Effector memory CD8-positive, alpha-beta T cell (primary cell): ENCODE measurements around the gene UBE3A.

Experiments
- ATAC-seq: fragments of 150-1000 bp; cut with Tn5 transposase; replicated peaks from 2 replicates; pipeline ENCODE4 v1.10.0; 2021; ENCODE audit warnings: mild to moderate bottlenecking, moderate library complexity
- DNase-seq, 3 experiments: peaks; one replicate each; pipeline ENCODE4 v3.0.0; 2021
- H3K27ac Mint-ChIP-seq, 2 donors: one replicate each; pipeline ENCODE4 v1.8.0; 2022; ENCODE audit warnings: mild to moderate bottlenecking in 2 of 2, mixed read lengths in 2 of 2, moderate library complexity in 2 of 2
- H3K27me3 Mint-ChIP-seq, 2 donors: one replicate each; pipeline ENCODE4 v1.8.0; 2022; ENCODE audit warnings: mixed read lengths in 2 of 2
- H3K36me3 Mint-ChIP-seq: one replicate; pipeline ENCODE4 v1.8.0; 2022; ENCODE audit warnings: mild to moderate bottlenecking, moderate library complexity, mixed read lengths; ENCODE audit not compliant: insufficient read depth
- H3K4me1 Mint-ChIP-seq, 2 donors: one replicate each; pipeline ENCODE4 v1.8.0; 2022; ENCODE audit warnings: low read depth in 2 of 2, mixed read lengths in 2 of 2
- H3K4me3 Mint-ChIP-seq, 2 donors: one replicate each; pipeline ENCODE4 v1.8.0; 2022; ENCODE audit warnings: mild to moderate bottlenecking in 2 of 2, mixed read lengths in 2 of 2, moderate library complexity in 2 of 2
- H3K9me3 Mint-ChIP-seq, 2 donors: one replicate each; pipeline ENCODE4 v1.8.0; 2022; ENCODE audit warnings: mixed read lengths in 2 of 2
- total RNA-seq, 9 experiments: gene quantifications; one replicate each; lab custom pipeline; 2026; lab: John Stamatoyannopoulos, UW

Gene UBE3A
- total RNA-seq, result 117 to 231 (median 207) reads per million in 9 experiments

- ATAC-seq (peak; percentile 87), DNase-seq (peak; percentile 80 to 86 (median 82))
- Mint-ChIP-seq H3K9me3 (no peaks in the 10 kb centered on the region), H3K4me1 (peaks cover 24 to 27% of the 10 kb centered on the region in 2 donors), H3K27me3 (no peaks in the 10 kb centered on the region), H3K36me3 (peaks cover 13% of the 10 kb centered on the region), H3K4me3 (peak within 1 kb of the TSS; percentile 82 to 85), H3K27ac (peak within 1 kb of the TSS; percentile 86 to 90)
These were observed at the start of gene UBE3A for GRCh38 chr15:25438601-25439368. Gene UBE3A (minus strand): TSS chr15:25439024. CDS start chr15:25409107, 29,917 bp downstream.

DNA sequence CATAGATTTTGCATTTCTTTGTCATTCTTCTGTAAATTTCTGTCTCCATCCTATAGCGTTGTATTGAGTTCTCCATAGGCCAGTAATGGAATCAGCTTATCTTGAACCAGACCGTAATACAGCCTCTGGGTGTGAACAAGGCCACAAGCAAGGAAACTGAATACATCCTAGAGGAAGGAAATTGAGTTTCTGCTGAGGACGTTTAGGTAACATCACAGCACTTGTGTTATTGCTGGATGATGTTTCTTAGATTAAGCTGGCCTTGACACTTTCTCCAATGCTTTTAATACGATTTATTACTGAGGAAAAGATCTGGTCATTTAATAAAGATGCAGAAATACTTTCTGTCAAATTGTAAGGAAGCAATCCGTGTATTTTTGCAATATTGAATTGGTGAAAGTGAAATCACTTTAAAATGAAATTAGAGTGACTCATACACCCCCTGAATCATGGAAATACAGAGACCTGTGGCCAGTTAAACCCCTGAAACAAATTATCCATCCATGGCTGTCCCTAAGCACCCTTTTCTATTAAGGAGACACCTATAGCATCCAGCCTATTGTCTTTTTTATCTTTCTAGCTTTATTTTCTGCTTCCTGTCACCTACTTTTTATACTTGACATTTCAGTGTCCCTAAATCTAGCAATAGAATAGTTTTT lies 48.5 kb upstream of the UBE3A start:
- H3K27ac Mint-ChIP-seq, result no peak overlapping the region
- H3K4me1 Mint-ChIP-seq, result no peaks in the 10 kb centered on the region
- no peak overlapping the region for H3K4me3 Mint-ChIP-seq
- H3K9me3 Mint-ChIP-seq, result peaks cover 0 to 4% of the 10 kb centered on the region in 2 donors
- no peak for DNase-seq
- no peak for ATAC-seq
- peaks cover 4 to 8% of the 10 kb centered on the region in 2 donors for H3K27me3 Mint-ChIP-seq
- H3K36me3 Mint-ChIP-seq, result no peaks in the 10 kb centered on the region

DNA sequence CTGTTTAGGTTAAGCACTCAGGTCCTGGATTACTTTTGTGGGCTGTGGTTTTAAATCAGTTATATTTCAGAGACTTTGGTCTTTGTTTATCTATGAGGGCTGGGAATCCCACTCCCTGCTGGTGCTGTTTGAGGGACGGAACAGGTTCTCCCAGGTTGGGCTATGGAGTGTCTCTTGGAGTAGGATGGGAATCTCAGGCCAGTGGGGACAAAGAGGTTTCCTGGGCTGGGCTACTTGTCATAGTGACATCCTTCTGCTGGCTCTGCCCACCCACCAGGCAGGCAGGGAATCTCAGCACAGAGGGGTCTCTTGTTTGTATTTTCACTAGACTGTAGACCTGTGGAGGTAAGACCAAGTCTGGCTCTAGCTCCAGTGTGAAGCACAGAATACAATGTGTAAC lies 47.2 kb upstream of the UBE3A start:
- DNase-seq (no peak), ATAC-seq (no peak)
- H3K27me3 Mint-ChIP-seq, result peaks cover 4 to 17% of the 10 kb centered on the region in 2 donors
- no peaks in the 10 kb centered on the region for H3K4me1 Mint-ChIP-seq
- H3K36me3 Mint-ChIP-seq, result no peaks in the 10 kb centered on the region
- no peak overlapping the region for H3K4me3 Mint-ChIP-seq
- no peak overlapping the region for H3K27ac Mint-ChIP-seq
- peaks cover 0 to 3% of the 10 kb centered on the region in 2 donors for H3K9me3 Mint-ChIP-seq

- DNase-seq, result no peak
- H3K4me1 Mint-ChIP-seq, result no peaks in the 10 kb centered on the region
- H3K9me3 Mint-ChIP-seq, result peaks cover 0 to 1% of the 10 kb centered on the region in 2 donors
- no peak for ATAC-seq
- H3K27me3 Mint-ChIP-seq, result peaks cover 13 to 41% of the 10 kb centered on the region in 2 donors
- H3K36me3 Mint-ChIP-seq, result no peaks in the 10 kb centered on the region
- no peak overlapping the region for H3K27ac Mint-ChIP-seq
- H3K4me3 Mint-ChIP-seq, result no peak overlapping the region
These were observed 42.5 kb upstream of the UBE3A start for GRCh38 chr15:25481208-25481859.

- ATAC-seq (no peak), DNase-seq (no peak)
- H3K4me1 Mint-ChIP-seq, result no peaks in the 10 kb centered on the region
- H3K9me3 Mint-ChIP-seq, result no peaks in the 10 kb centered on the region
- H3K4me3 Mint-ChIP-seq, result no peak overlapping the region
- no peak overlapping the region for H3K27ac Mint-ChIP-seq
- H3K36me3 Mint-ChIP-seq, result no peaks in the 10 kb centered on the region
- H3K27me3 Mint-ChIP-seq, result peaks cover 8 to 33% of the 10 kb centered on the region in 2 donors
These were observed 39.5 kb upstream of the UBE3A start for GRCh38 chr15:25478313-25478712.

DNA sequence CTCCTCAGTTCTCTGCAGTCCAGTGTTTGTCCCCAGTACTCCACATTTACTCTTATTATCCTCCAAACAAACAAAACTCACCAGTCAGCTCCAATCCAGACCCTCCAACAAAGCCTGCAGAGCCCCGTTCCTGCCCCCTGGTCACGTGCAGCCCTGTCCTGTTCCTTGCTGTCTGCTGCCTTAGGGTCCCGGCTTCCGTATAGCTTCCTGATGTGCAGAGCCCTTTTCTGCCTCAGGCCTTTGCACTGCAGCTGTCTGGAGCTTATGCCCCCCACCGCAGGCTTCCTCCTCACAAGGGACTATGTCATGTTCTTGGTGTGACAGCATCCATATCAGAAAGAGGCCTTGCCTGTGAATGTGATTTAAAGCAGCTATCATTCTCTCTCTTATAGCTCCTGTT lies 39.0 kb upstream of the UBE3A start:
- DNase-seq (no peak), ATAC-seq (no peak)
- Mint-ChIP-seq H3K4me3 (no peak overlapping the region), H3K36me3 (no peaks in the 10 kb centered on the region), H3K9me3 (peaks cover 0 to 3% of the 10 kb centered on the region in 2 donors), H3K27me3 (peaks cover 8 to 33% of the 10 kb centered on the region in 2 donors), H3K4me1 (no peaks in the 10 kb centered on the region), H3K27ac (no peak overlapping the region)

GRCh38 chr15:25474251-25474650 lies 35.4 kb upstream of the UBE3A start:
- H3K27ac Mint-ChIP-seq, result no peak overlapping the region
- H3K27me3 Mint-ChIP-seq, result peaks cover 7 to 18% of the 10 kb centered on the region in 2 donors
- H3K4me1 Mint-ChIP-seq, result no peaks in the 10 kb centered on the region
- peaks cover 0 to 5% of the 10 kb centered on the region in 2 donors for H3K9me3 Mint-ChIP-seq
- no peak for DNase-seq
- H3K36me3 Mint-ChIP-seq, result no peaks in the 10 kb centered on the region
- H3K4me3 Mint-ChIP-seq, result no peak overlapping the region
- no peak for ATAC-seq

DNA sequence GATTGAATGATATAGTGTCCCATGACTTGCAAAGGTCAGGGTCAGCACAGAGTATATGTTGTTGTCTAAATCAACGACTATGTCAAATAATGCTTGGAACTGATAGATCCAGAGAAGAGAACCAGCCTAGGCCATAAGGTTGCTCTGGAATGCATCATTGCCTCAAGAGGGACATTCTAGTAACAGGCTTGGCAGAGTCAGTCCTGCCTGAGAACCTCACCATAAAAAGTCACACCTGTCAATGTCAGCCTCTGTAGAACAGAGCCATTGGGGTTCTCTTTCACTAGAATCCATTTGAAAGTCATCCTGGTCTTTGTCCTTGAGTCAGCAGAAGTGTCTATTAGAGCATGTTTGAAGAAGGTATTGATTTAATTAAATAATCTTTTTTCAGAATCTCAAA lies 31.4 kb upstream of the UBE3A start:
- H3K9me3 Mint-ChIP-seq, result peaks cover 8 to 19% of the 10 kb centered on the region in 2 donors
- peaks cover 36 to 45% of the 10 kb centered on the region in 2 donors for H3K27me3 Mint-ChIP-seq
- no peak overlapping the region for H3K4me3 Mint-ChIP-seq
- DNase-seq (no peak), ATAC-seq (no peak)
- H3K27ac Mint-ChIP-seq, result no peak overlapping the region
- H3K4me1 Mint-ChIP-seq, result no peaks in the 10 kb centered on the region
- no peaks in the 10 kb centered on the region for H3K36me3 Mint-ChIP-seq

DNA sequence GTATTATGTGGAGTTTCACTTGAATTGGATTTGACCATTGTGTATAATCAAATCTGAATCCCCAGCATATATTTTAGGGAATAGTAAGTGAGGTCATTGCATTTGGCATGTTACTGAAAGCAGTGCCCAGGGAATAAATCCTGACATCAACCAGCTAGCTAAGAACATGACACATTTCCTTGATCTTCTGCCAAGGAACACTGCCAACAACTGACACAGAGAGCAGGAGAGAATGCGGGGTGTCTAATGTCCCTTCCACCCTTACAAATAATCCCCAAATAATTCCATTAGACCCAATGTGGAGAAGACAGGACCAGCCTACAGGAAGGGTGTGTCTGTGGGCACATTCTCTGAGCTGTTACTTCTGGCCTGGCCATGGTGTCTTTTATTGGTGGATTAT lies 30.6 kb upstream of the UBE3A start:
- Mint-ChIP-seq H3K4me1 (peaks cover 0 to 3% of the 10 kb centered on the region in 2 donors), H3K27ac (no peak overlapping the region), H3K36me3 (no peaks in the 10 kb centered on the region), H3K27me3 (peaks cover 36 to 45% of the 10 kb centered on the region in 2 donors), H3K9me3 (peaks cover 8 to 19% of the 10 kb centered on the region in 2 donors), H3K4me3 (no peak overlapping the region)
- DNase-seq, result no peak
- ATAC-seq, result no peak

DNA sequence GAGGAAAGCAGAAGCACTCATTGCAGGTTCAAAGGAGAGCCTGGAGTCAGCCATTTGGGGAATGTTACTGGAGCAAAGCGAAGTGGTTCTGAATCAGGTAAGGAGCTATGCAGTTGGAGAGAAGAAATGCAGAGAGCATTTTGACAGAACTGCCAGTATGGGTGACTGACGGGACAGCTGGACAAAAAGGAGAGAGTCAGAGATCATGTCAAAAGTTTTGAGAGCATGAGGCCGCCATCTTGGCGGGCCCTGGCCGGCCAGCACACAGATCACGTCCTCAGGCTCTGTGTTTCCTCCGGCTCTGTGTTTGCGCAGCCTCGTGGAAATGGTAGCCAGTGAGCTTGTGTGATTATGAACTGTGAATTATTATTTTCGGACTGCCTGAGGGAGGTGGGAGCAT lies 29.8 kb upstream of the UBE3A start:
- DNase-seq (no peak), ATAC-seq (no peak)
- Mint-ChIP-seq H3K27ac (no peak overlapping the region), H3K27me3 (peaks cover 36 to 45% of the 10 kb centered on the region in 2 donors), H3K4me1 (peaks cover 0 to 3% of the 10 kb centered on the region in 2 donors), H3K9me3 (peaks cover 8 to 19% of the 10 kb centered on the region in 2 donors), H3K36me3 (no peaks in the 10 kb centered on the region), H3K4me3 (no peak overlapping the region)

GRCh38 chr15:25465835-25466234 lies 27.0 kb upstream of the UBE3A start:
- no peaks in the 10 kb centered on the region for H3K36me3 Mint-ChIP-seq
- DNase-seq, result no peak
- H3K9me3 Mint-ChIP-seq, result peaks cover 3 to 19% of the 10 kb centered on the region in 2 donors
- no peak for ATAC-seq
- H3K27ac Mint-ChIP-seq, result no peak overlapping the region
- no peak overlapping the region for H3K4me3 Mint-ChIP-seq
- peaks cover 29 to 36% of the 10 kb centered on the region in 2 donors for H3K27me3 Mint-ChIP-seq
- peaks cover 0 to 3% of the 10 kb centered on the region in 2 donors for H3K4me1 Mint-ChIP-seq

- no peaks in the 10 kb centered on the region for H3K36me3 Mint-ChIP-seq
- no peak for DNase-seq
- peaks cover 0 to 3% of the 10 kb centered on the region in 2 donors for H3K4me1 Mint-ChIP-seq
- H3K4me3 Mint-ChIP-seq, result no peak overlapping the region
- H3K27me3 Mint-ChIP-seq, result peaks cover 29 to 34% of the 10 kb centered on the region in 2 donors
- ATAC-seq, result no peak
- H3K9me3 Mint-ChIP-seq, result peaks cover 3 to 19% of the 10 kb centered on the region in 2 donors
- no peak overlapping the region for H3K27ac Mint-ChIP-seq
These were observed 26.0 kb upstream of the UBE3A start for GRCh38 chr15:25464784-25465183.

DNA sequence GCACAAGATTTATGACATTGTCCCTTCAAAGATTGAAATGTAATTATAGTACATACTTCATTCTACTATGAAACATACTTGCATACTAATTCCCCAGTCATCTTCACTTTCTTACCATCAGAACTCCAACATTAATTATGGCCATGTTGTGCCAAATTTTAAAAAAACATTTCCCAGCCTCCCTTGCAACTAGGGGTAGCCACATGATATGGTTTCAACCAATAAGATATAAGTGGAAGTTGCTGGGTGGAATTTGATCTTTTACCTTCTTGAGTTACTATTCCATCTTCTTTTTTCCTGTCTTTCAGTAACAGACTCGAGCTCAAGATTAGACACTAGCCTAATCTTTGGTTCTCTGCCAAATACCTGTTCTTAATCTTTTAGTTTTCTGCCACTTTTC lies 25.6 kb upstream of the UBE3A start:
- peaks cover 0 to 3% of the 10 kb centered on the region in 2 donors for H3K4me1 Mint-ChIP-seq
- H3K36me3 Mint-ChIP-seq, result no peaks in the 10 kb centered on the region
- H3K9me3 Mint-ChIP-seq, result peaks cover 3 to 19% of the 10 kb centered on the region in 2 donors
- no peak overlapping the region for H3K27ac Mint-ChIP-seq
- ATAC-seq, result no peak
- DNase-seq, result no peak
- H3K4me3 Mint-ChIP-seq, result no peak overlapping the region
- peaks cover 29 to 34% of the 10 kb centered on the region in 2 donors for H3K27me3 Mint-ChIP-seq
